Neural progenitor cell (in vitro differentiated cells): Measurements from ENCODE around the gene MT1B. TPM values are rescaled to one million over a fixed set of nuclear protein-coding genes. Genes with fewer than 3 reads are reported as not detected.
A peak's percentile ranks its signal among the peaks of the same experiment; 100 is the strongest.

Experiments used
- DNase-seq: peaks from one replicate; pipeline ENCODE4 v3.0.0-alpha.2; 2016; ENCODE audit warnings: low spot score
- H2AFZ ChIP-seq: fragments of 200-600 bp; sonication (generic); replicated peaks from 2 replicates; pipeline ENCODE4 v1.6.1; 2016; ENCODE audit warnings: antibody characterized with exemption
- H3F3A ChIP-seq: fragments of 200-600 bp; sonication (generic); 2 replicates; pipeline ENCODE4 v1.6.1; 2016; ENCODE audit warnings: antibody characterized with exemption, low read depth
- H3K27ac ChIP-seq: fragments of 200-600 bp; sonication (generic); 2 replicates; pipeline ENCODE4 v1.5.1; 2016; ENCODE audit warnings: mild to moderate bottlenecking
- H3K27me3 ChIP-seq: fragments of 200-600 bp; sonication (generic); 2 replicates; pipeline ENCODE4 v1.6.1; 2016; ENCODE audit warnings: mild to moderate bottlenecking, moderate library complexity
- H3K36me3 ChIP-seq: fragments of 200-600 bp; sonication (generic); 2 replicates; pipeline ENCODE4 v1.5.1; 2016
- H3K4me1 ChIP-seq: fragments of 200-600 bp; sonication (generic); 2 replicates; pipeline ENCODE4 v1.6.1; 2016; ENCODE audit warnings: mixed run types
- H3K4me2 ChIP-seq: fragments of 200-600 bp; sonication (generic); 2 replicates; pipeline ENCODE4 v1.6.1; 2016
- H3K4me3 ChIP-seq: fragments of 200-600 bp; sonication (generic); 2 replicates; pipeline ENCODE4 v1.5.1; 2016
- H3K79me2 ChIP-seq: fragments of 200-600 bp; sonication (generic); 2 replicates; pipeline ENCODE4 v1.6.1; 2016; ENCODE audit warnings: low read depth
- H3K9ac ChIP-seq: fragments of 200-600 bp; sonication (generic); 2 replicates; pipeline ENCODE4 v1.6.1; 2016
- H3K9me3 ChIP-seq: fragments of 200-600 bp; sonication (generic); 2 replicates; pipeline ENCODE4 v1.5.1; 2016; ENCODE audit warnings: low read depth
- H4K20me1 ChIP-seq: fragments of 200-600 bp; sonication (generic); 2 replicates; pipeline ENCODE4 v1.6.1; 2016; ENCODE audit warnings: low read depth
- H3K27ac Mint-ChIP-seq: 3 replicates; pipeline ENCODE4 v1.8.0; 2021; ENCODE audit warnings: mixed read lengths
- H3K27me3 Mint-ChIP-seq: 2 replicates; pipeline ENCODE4 v1.8.0; 2022; ENCODE audit warnings: low read depth, mild to moderate bottlenecking, inconsistent platforms, moderate library complexity, mixed read lengths; ENCODE audit not compliant: insufficient read depth
- H3K36me3 Mint-ChIP-seq: 3 replicates; pipeline ENCODE4 v1.8.0; 2021; ENCODE audit warnings: mixed read lengths
- H3K4me1 Mint-ChIP-seq: 3 replicates; pipeline ENCODE4 v1.8.0; 2021; ENCODE audit warnings: mixed read lengths
- H3K4me3 Mint-ChIP-seq: 3 replicates; pipeline ENCODE4 v1.8.0; 2021; ENCODE audit warnings: mild to moderate bottlenecking, moderate library complexity, mixed read lengths
- H3K9me3 Mint-ChIP-seq: 3 replicates; pipeline ENCODE4 v1.8.0; 2020; ENCODE audit warnings: mixed read lengths
- EZH2 ChIP-seq: fragments of 200-600 bp; sonication (generic); IDR thresholded peaks from 2 replicates; pipeline ENCODE4 v1.6.1; 2017; ENCODE audit warnings: antibody characterized with exemption, mild to moderate bottlenecking, moderate library complexity
- EZH2phosphoT487 ChIP-seq: fragments of 200-600 bp; sonication (generic); IDR thresholded peaks from 2 replicates; pipeline ENCODE4 v1.6.1; 2017; ENCODE audit warnings: antibody characterized with exemption
- total RNA-seq: library from RNA; depleted of rRNA; stranded (reverse); fragments of >200 nt; gene quantifications from 2 replicates; pipeline ENCODE4 v1.2.3, GENCODE V29; 2015; ENCODE audit warnings: low replicate concordance
- TF ChIP-seq, protein P1 (sequence below): fragments of 200-600 bp; sonication (generic); IDR thresholded peaks from 2 replicates; pipeline ENCODE4 v1.5.1; 2017; ENCODE audit warnings: antibody characterized with exemption, mild to moderate bottlenecking

MT1B gene
- total RNA-seq, 1 donor from 2014 or later, result not detected

DNA sequence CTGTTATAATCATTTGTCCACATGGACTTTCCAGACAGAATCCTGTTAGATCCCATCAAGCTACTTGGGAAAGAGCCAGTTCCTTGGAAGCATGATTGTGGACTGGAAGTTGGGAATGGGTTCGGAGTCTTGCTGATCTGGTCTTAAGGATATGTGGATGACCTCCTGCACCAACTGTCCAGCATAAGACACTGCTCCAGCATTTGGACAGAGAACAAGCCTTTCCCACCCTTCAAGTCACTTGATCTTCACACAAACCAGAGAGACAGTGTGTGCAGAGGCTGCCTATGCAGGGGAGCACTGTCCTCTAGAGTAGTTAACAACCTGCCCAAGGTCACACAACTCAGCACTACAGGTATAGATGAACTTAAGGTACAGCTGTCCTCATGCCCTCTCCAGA, 5.8 kb upstream of the MT1B start:
- Histone ChIP-seq H3K79me2 (no peaks in the 10 kb centered on the region), H3K4me1 (no peaks in the 10 kb centered on the region), H3K9me3 (no peaks in the 10 kb centered on the region), H3K36me3 (no peaks in the 10 kb centered on the region), H3K27ac (no peak overlapping the region), H3K4me3 (no peak overlapping the region), H4K20me1 (peaks cover 35% of the 10 kb centered on the region), H2AFZ (no peak overlapping the region), H3K4me2 (no peak overlapping the region), H3F3A (no peaks in the 10 kb centered on the region), H3K9ac (no peak overlapping the region), H3K27me3 (peaks cover 100% of the 10 kb centered on the region)
- TF ChIP-seq EZH2, result no peak
- no peak for TF ChIP-seq EZH2phosphoT487
- TF ChIP-seq, protein P1, sequence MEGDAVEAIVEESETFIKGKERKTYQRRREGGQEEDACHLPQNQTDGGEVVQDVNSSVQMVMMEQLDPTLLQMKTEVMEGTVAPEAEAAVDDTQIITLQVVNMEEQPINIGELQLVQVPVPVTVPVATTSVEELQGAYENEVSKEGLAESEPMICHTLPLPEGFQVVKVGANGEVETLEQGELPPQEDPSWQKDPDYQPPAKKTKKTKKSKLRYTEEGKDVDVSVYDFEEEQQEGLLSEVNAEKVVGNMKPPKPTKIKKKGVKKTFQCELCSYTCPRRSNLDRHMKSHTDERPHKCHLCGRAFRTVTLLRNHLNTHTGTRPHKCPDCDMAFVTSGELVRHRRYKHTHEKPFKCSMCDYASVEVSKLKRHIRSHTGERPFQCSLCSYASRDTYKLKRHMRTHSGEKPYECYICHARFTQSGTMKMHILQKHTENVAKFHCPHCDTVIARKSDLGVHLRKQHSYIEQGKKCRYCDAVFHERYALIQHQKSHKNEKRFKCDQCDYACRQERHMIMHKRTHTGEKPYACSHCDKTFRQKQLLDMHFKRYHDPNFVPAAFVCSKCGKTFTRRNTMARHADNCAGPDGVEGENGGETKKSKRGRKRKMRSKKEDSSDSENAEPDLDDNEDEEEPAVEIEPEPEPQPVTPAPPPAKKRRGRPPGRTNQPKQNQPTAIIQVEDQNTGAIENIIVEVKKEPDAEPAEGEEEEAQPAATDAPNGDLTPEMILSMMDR, result no peak
- Mint-ChIP-seq H3K36me3 (no peaks in the 10 kb centered on the region), H3K27ac (no peak overlapping the region), H3K9me3 (no peaks in the 10 kb centered on the region), H3K4me3 (no peak overlapping the region), H3K27me3 (peaks cover 81% of the 10 kb centered on the region), H3K4me1 (peaks cover 3% of the 10 kb centered on the region)
- no peak for DNase-seq

DNA sequence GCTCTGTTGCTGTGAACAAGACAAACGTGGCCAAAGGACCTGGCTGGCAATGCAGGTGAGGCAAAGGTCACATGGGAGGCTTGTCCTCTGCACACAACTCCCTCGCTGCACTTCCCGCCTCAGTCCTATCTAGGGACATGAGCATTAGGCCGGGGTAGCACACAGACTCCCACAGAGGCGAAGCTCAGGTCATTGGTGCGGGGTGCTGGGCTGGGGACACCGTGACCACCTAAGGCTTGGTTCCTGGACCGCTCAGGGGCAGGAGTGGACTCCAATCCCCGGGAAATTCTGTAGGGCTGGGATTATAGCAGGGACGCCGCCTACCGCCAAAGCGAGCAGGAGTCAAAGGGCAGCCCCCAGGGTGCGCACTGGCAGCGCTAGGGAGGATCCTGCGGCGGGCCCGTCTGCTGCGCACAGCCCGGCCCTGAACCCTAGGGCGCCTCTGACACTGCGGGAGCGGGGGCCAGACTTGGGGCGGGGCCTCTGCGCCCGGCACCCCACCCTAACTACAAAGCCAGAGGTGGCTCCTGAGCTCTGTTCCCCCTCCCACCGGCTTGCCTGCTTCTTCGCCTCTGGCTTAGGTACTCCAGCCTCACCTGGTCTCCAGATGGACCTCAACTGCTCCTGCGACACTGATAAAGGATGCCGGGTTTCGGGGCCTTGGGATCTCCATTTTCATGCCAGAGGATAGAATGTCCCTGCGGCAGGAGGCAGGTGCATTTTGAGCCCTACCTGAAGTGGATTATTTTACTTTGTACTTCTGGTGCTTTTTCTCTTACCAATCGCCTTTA, 3.9 kb upstream of the MT1B start:
- Histone ChIP-seq H3K9ac (no peak overlapping the region), H3K27me3 (peaks cover 100% of the 10 kb centered on the region), H3K79me2 (no peaks in the 10 kb centered on the region), H4K20me1 (peaks cover 32% of the 10 kb centered on the region), H3K9me3 (no peaks in the 10 kb centered on the region), H2AFZ (no peak overlapping the region), H3K36me3 (no peaks in the 10 kb centered on the region), H3K4me3 (no peak overlapping the region), H3K27ac (no peak overlapping the region), H3K4me1 (no peaks in the 10 kb centered on the region), H3K4me2 (no peak overlapping the region), H3F3A (no peaks in the 10 kb centered on the region)
- TF ChIP-seq, protein P1, result no peak
- TF ChIP-seq EZH2phosphoT487 (peak; percentile 36), EZH2 (peak; percentile 87)
- no peaks in the 10 kb centered on the region for H3K36me3 Mint-ChIP-seq
- H3K4me3 Mint-ChIP-seq, result no peak overlapping the region
- H3K4me1 Mint-ChIP-seq, result peaks cover 3% of the 10 kb centered on the region
- no peaks in the 10 kb centered on the region for H3K9me3 Mint-ChIP-seq
- H3K27ac Mint-ChIP-seq, result no peak overlapping the region
- DNase-seq, result peak; percentile 47
- H3K27me3 Mint-ChIP-seq, result peaks cover 71% of the 10 kb centered on the region

DNA sequence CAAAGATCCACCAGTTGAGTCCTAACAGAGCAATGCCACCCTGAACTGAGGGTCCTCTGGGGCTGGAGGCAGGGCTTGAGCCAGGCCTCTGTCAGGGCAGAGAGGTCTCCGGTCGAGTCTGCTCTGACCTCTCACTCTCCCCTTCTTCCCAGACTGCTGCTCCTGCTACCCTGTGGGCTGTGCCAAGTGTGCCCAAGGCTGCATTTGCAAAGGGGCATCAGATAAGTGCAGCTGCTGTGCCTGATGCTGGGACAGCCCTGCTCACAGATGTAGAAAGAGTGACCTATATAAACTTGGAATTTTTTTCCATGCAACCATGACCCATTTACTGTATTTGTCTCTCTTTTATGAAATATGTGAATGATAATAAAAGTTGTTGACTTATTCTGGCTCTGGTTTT, 2.4 kb upstream of the MT1B start:
- no peak overlapping the region for H3K27ac Mint-ChIP-seq
- no peak for DNase-seq
- H3K27me3 ChIP-seq, result peaks cover 98% of the 10 kb centered on the region
- no peak for TF ChIP-seq EZH2
- TF ChIP-seq EZH2phosphoT487, result no peak
- TF ChIP-seq, protein P1, result no peak
- H3K36me3 Mint-ChIP-seq, result no peaks in the 10 kb centered on the region
- H3K4me1 ChIP-seq, result no peaks in the 10 kb centered on the region
- H3K27me3 Mint-ChIP-seq, result peaks cover 59% of the 10 kb centered on the region
- H3F3A ChIP-seq, result no peaks in the 10 kb centered on the region
- no peaks in the 10 kb centered on the region for H3K79me2 ChIP-seq
- no peak overlapping the region for H3K4me3 Mint-ChIP-seq
- no peak overlapping the region for H3K4me3 ChIP-seq
- H3K9ac ChIP-seq, result no peak overlapping the region
- H3K4me1 Mint-ChIP-seq, result no peaks in the 10 kb centered on the region
- no peaks in the 10 kb centered on the region for H3K9me3 ChIP-seq
- no peak overlapping the region for H3K4me2 ChIP-seq
- no peaks in the 10 kb centered on the region for H3K36me3 ChIP-seq
- H2AFZ ChIP-seq, result no peak overlapping the region
- H4K20me1 ChIP-seq, result peaks cover 18% of the 10 kb centered on the region
- H3K27ac ChIP-seq, result no peak overlapping the region
- no peaks in the 10 kb centered on the region for H3K9me3 Mint-ChIP-seq
